Measurements from ENCODE around the gene TMEM237.

TMEM237 gene

GRCh38 chr2:201639205-201639604, 4.1 kb downstream of the TMEM237 start:
- no peak for DNase-seq

GRCh38 chr2:201638326-201638725, 5.0 kb downstream of the TMEM237 start:
- no peak for DNase-seq

GRCh38 chr2:201633661-201634249, 9.5 kb downstream of the TMEM237 start:
- DNase-seq, result no peak

DNA sequence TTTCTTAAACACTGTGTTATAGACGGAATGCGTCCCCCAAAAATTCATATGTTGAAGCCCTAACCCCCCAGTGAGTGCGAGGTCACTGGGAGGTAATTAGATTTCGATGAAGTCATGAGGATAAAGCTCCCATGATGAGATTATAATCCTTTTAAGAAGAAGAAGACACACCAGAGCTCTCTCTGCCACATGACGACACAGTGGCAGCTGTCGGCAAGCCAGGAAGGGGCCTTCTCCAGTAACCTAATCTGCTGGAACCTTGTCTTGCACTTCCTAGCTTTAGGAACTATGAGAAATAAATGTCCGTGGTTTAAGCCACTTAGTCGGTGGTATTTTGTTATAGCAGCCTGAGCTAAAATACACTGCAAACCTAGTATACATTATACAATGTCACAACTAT, 12.3 kb downstream of the TMEM237 start:
- DNase-seq, result no peak

DNA sequence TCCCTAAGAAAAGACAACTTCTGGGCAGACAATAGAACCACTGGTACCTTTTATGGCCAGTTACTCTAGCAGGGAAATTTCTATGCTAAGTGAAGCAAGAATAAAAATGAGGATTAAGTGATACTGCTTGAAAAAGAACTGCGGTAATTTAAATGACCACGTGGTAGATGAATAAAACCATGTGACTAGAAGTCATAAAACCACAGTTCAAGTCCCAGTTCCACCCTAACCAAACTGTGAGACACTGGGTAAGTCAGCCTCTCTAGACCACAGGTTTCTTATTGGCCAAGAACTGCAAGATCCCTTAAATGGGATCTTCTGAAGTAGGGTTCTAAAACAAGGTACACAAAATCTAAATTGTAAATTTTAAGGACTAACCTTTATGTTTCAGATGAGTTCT, 12.7 kb downstream of the TMEM237 start:
- no peak for DNase-seq

DNA sequence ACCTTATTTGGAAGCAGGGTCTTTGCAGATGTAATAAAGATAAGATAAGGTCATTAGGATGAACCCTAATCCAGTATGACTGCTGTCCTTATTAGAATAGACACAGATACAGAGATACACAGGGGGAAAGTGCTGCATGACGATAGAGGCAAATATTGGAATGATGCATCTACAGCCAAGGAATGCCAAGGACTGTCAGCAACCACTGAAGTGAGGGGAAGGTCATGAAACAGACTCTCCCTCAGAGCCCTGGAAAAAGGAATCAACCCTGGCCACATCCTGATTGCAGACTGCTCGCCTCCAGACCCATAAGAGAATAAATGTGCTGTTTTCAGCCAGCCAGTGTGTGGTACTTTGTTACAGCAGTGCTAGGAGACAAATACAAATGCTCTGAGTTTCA, 14.8 kb downstream of the TMEM237 start:
- DNase-seq, result no peak

GRCh38 chr2:201622306-201622970, 20.9 kb downstream of the TMEM237 start:
- no peak for DNase-seq

GRCh38 chr2:201621293-201621999, 21.9 kb downstream of the TMEM237 start:
- DNase-seq, result no peak

GRCh38 chr2:201618744-201619662, 24.3 kb downstream of the TMEM237 start:
- DNase-seq, result no peak

- DNase-seq, result no peak
These were observed 35.3 kb downstream of the TMEM237 start for GRCh38 chr2:201608021-201608420.

GRCh38 chr2:201607568-201607967, 35.7 kb downstream of the TMEM237 start:
- DNase-seq, result no peak

GRCh38 chr2:201600906-201601305, 42.4 kb downstream of the TMEM237 start:
- no peak for DNase-seq

GRCh38 chr2:201597397-201597796, 45.9 kb downstream of the TMEM237 start:
- DNase-seq, result no peak

- no peak for DNase-seq
These were observed 62.8 kb downstream of the TMEM237 start for GRCh38 chr2:201580486-201580885.

DNA sequence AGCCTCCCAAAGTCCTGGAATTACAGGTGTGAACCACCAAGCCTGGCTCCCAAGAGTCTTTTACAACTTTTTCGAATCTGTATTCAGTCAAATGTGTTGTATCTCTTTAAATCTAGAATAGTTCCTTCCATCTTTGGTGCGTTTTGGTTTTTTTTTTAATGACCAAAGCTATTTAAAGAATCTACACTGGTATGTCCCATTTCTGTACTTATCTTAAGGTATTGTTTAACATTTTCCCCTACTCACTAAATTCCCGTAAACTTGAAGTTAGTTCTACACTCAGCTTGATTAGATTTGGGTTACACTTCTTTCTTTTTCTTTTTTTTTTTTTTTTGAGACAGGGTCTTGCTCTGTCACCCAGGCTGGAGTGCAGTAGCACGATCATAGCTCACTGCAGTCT, 63.8 kb downstream of the TMEM237 start:
- DNase-seq, result no peak

- no peak for DNase-seq
These were observed 67.3 kb downstream of the TMEM237 start for GRCh38 chr2:201575971-201576370.

DNA sequence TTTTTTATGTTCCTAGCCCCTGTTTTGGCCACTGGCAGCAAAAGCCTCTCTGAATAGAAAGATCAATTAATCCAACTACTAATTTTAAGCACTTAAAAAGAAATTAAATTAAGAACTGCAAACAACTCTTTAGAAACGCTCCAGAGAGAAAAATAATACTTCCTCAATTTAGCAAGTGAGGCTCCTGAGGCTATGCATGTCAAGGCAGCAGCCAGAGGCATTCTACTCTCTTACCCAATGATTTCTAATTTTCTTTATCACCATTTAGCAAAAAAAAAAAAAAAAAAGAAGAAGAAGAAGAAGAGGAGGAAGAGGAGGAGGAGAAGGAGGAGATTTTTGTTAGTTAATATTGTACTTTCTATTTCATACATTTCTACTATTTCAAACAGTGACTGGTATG, 68.5 kb downstream of the TMEM237 start:
- DNase-seq, result no peak

DNA sequence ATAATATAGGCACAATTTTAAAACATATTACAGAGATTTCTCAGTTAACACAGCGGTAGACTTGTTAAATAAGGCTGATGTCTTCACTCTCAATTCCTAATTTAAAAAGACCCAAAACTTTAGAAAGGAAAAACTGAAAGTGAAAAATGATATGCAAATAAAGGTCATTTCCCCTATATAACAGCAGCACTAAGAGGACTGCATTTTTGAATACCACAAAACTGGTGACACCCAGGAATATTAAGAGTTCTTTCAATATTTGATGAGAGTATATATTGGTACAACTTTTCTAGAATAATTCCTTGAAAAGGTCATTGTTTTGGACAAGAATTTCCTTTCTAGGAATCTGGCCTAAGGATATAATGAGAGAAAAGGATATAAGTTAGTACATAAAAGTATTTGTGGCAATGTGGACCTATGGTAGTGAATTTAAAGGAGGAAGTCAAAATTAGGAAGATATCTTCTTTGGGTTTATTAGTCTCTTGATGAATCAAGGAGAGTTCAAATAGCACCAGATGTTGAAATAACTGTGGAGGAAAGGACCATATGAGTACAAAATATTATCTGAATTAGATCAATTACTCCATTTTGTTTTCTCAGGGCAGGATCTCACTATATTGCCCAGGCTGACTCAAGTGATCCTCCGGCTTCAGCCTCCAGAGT, 70.3 kb downstream of the TMEM237 start:
- DNase-seq, result no peak
